HEK293T (cell line): Measurements from ENCODE around the gene BCAP31.
A peak's percentile ranks its signal among the peaks of the same experiment; 100 is the strongest.
"Not testable (repeated sequence)": the region's sequence is repeated elsewhere in the genome, so short reads cannot be mapped to it uniquely, and the experiment has no call there.

Experiments
- CTCF ChIA-PET: fragments of 350-600 bp; formaldehyde crosslinking; extraction: SDS; loops from one replicate; lab custom pipeline; 2021; ENCODE audit warnings: antibody characterized with exemption, inconsistent platforms; lab: Yijun Ruan, JAX
- POLR2A ChIA-PET: fragments of 350-600 bp; formaldehyde crosslinking; extraction: SDS; loops from one replicate; lab custom pipeline; 2020; ENCODE audit warnings: antibody characterized with exemption, inconsistent platforms; lab: Yijun Ruan, JAX
- DNase-seq: peaks from one replicate; pipeline ENCODE4 v3.0.0; 2012; ENCODE audit warnings: mixed read lengths; ENCODE audit errors: extremely low spot score
- ARNT ChIP-seq: fragments of 450-650 bp; IDR thresholded peaks from 2 replicates; pipeline ENCODE4 v1.6.1; 2017; ENCODE audit warnings: mild to moderate bottlenecking
- BHLHE40 ChIP-seq: fragments of 450-650 bp; IDR thresholded peaks from 2 replicates; pipeline ENCODE4 v1.6.1; 2016; ENCODE audit warnings: mild to moderate bottlenecking, moderate library complexity, borderline replicate concordance
- CTBP1 ChIP-seq: fragments of 450-650 bp; IDR thresholded peaks from 2 replicates; pipeline ENCODE4 v1.6.1; 2016; ENCODE audit warnings: borderline replicate concordance
- ELF4 ChIP-seq: fragments of 450-650 bp; IDR thresholded peaks from 2 replicates; pipeline ENCODE4 v1.6.1; 2017; ENCODE audit warnings: antibody characterized with exemption
- FOXA1 ChIP-seq: fragments of 450-650 bp; IDR thresholded peaks from 2 replicates; pipeline ENCODE4 v1.6.1; 2016; ENCODE audit warnings: mild to moderate bottlenecking
- FOXK2 ChIP-seq: fragments of 450-650 bp; IDR thresholded peaks from 2 replicates; pipeline ENCODE4 v1.6.1; 2016; ENCODE audit warnings: mild to moderate bottlenecking
- FOXM1 ChIP-seq: fragments of 450-650 bp; IDR thresholded peaks from 2 replicates; pipeline ENCODE4 v1.6.1; 2017; ENCODE audit warnings: mild to moderate bottlenecking, borderline replicate concordance
- HDGF ChIP-seq: fragments of 450-650 bp; IDR thresholded peaks from 2 replicates; pipeline ENCODE4 v1.6.1; 2017; ENCODE audit warnings: antibody characterized with exemption, borderline replicate concordance
- L3MBTL2 ChIP-seq: fragments of 450-650 bp; conservative IDR thresholded peaks from 2 replicates; pipeline ENCODE4 v1.6.1; 2016; ENCODE audit warnings: mild to moderate bottlenecking
- LEF1 ChIP-seq: fragments of 450-650 bp; IDR thresholded peaks from 2 replicates; pipeline ENCODE4 v1.6.1; 2017; ENCODE audit warnings: mild to moderate bottlenecking, borderline replicate concordance
- NFRKB ChIP-seq: fragments of 450-650 bp; IDR thresholded peaks from 2 replicates; pipeline ENCODE4 v1.6.1; 2016; ENCODE audit warnings: mild to moderate bottlenecking, moderate library complexity
- PKNOX1 ChIP-seq: fragments of 450-650 bp; IDR thresholded peaks from 2 replicates; pipeline ENCODE4 v1.6.1; 2016
- SP1 ChIP-seq: fragments of 450-650 bp; IDR thresholded peaks from 2 replicates; pipeline ENCODE4 v1.6.1; 2017
- SUZ12 ChIP-seq: fragments of 450-650 bp; IDR thresholded peaks from 2 replicates; pipeline ENCODE4 v1.6.1; 2016; ENCODE audit warnings: mild to moderate bottlenecking
- TARDBP ChIP-seq: fragments of 450-650 bp; IDR thresholded peaks from 2 replicates; pipeline ENCODE4 v1.6.1; 2016
- ZNF384 ChIP-seq: fragments of 450-650 bp; IDR thresholded peaks from 2 replicates; pipeline ENCODE4 v1.6.1; 2016

Gene BCAP31

GRCh38 chrX:153763298-153763932 is 39.2 kb upstream of the BCAP31 start:
- POLR2A ChIA-PET = no interaction called here
- CTCF ChIA-PET = interaction anchor here (0.6 to 2.1 kb wide), 7 partner anchors 8 to 1256 kb away, joined by 3 to 15 read pairs (median 3); partner anchors contain the start of gene RENBP
- DNase-seq = no peak
- TF ChIP-seq SP1 = no peak
- no peak for TF ChIP-seq ZNF384
- TF ChIP-seq SUZ12 = no peak

GRCh38 chrX:153762626-153763173 is 38.5 kb upstream of the BCAP31 start:
- ChIA-PET POLR2A (no interaction called here), CTCF (interaction anchor here (1.2 to 2.1 kb wide), 4 partner anchors 18 to 184 kb away, joined by 3 to 15 read pairs (median 3); no protein-coding TSS in a partner anchor)
- TF ChIP-seq ARNT (no peak), LEF1 (no peak), ELF4 (no peak), PKNOX1 (no peak), FOXA1 (no peak), HDGF (no peak), NFRKB (no peak), BHLHE40 (no peak), L3MBTL2 (no peak), ZNF384 (no peak), TARDBP (no peak), FOXM1 (no peak), SUZ12 (no peak), CTBP1 (no peak), SP1 (no peak), FOXK2 (no peak)

GRCh38 chrX:153761863-153762262 is 37.7 kb upstream of the BCAP31 start:
- DNase-seq = no peak
- ChIA-PET POLR2A (no interaction called here), CTCF (interaction anchor here (0.7 kb wide), 2 partner anchors 18 to 175 kb away, joined by 6 to 8 read pairs; no protein-coding TSS in a partner anchor)
- TF ChIP-seq TARDBP (no peak), ARNT (no peak), FOXM1 (no peak), L3MBTL2 (no peak), CTBP1 (no peak), ZNF384 (no peak), FOXK2 (no peak)

More at GRCh38 chrX:153762626-153763173, 38.5 kb upstream of the BCAP31 start:
- no peak for DNase-seq

- POLR2A ChIA-PET = no interaction called here
- CTCF ChIA-PET = interaction anchor here (0.6 to 1.0 kb wide), 2 partner anchors 8 to 213 kb away, joined by 4 read pairs; no protein-coding TSS in a partner anchor
- no peak for DNase-seq
- TF ChIP-seq CTBP1 = no peak
- peak; percentile 17; the same call in 1 of the 2 replicates for TF ChIP-seq ZNF384
Measured at GRCh38 chrX:153755136-153755535, 30.9 kb upstream of the BCAP31 start.

GRCh38 chrX:153750127-153750774 is 26.1 kb upstream of the BCAP31 start:
- no peak for TF ChIP-seq FOXM1
- TF ChIP-seq CTBP1 = no peak
- TF ChIP-seq LEF1 = no peak
- TF ChIP-seq FOXK2 = no peak
- no peak for TF ChIP-seq SP1
- no peak for TF ChIP-seq ELF4
- TF ChIP-seq ARNT = no peak
- TF ChIP-seq NFRKB = no peak
- TF ChIP-seq PKNOX1 = no peak
- no peak for TF ChIP-seq FOXA1
- TF ChIP-seq BHLHE40 = no peak
- TF ChIP-seq HDGF = no peak
- no peak for TF ChIP-seq TARDBP
- ChIA-PET CTCF (no interaction called here), POLR2A (no interaction called here)
- no peak for DNase-seq

GRCh38 chrX:153749017-153749416 is 24.8 kb upstream of the BCAP31 start:
- CTCF ChIA-PET, DNase-seq, POLR2A ChIA-PET: not testable (repeated sequence)

- CTCF ChIA-PET, DNase-seq: not testable (repeated sequence)
- POLR2A ChIA-PET = interaction anchor here (0.5 kb wide), 1 partner anchor 219 kb away, joined by 3 read pairs; no protein-coding TSS in a partner anchor
Measured at GRCh38 chrX:153746991-153747390, 22.8 kb upstream of the BCAP31 start.

- ChIA-PET POLR2A (interaction anchor here (0.5 kb wide), 1 partner anchor 220 kb away, joined by 3 read pairs; no protein-coding TSS in a partner anchor), CTCF (no interaction called here)
- no peak for TF ChIP-seq FOXK2
- TF ChIP-seq ELF4 = no peak
- no peak for TF ChIP-seq LEF1
- no peak for TF ChIP-seq BHLHE40
- no peak for TF ChIP-seq TARDBP
- no peak for TF ChIP-seq SP1
- no peak for TF ChIP-seq FOXM1
- no peak for TF ChIP-seq L3MBTL2
- no peak for TF ChIP-seq CTBP1
- no peak for TF ChIP-seq ARNT
- no peak for DNase-seq
Measured at GRCh38 chrX:153746359-153746758, 22.2 kb upstream of the BCAP31 start.

GRCh38 chrX:153745067-153745433 is 20.9 kb upstream of the BCAP31 start:
- CTCF ChIA-PET = interaction anchor here (1.0 kb wide), 1 partner anchor 18 kb away, joined by 3 read pairs; no protein-coding TSS in a partner anchor
- DNase-seq, POLR2A ChIA-PET: not testable (repeated sequence)
